Measurements from ENCODE around the gene MFRP.

- no peak for TF ChIP-seq POLR2A (IDR thresholded peaks at IDR 0.05; ENCODE audit: low read depth, low read length)
- TF ChIP-seq POLR2AphosphoS5 (IDR thresholded peaks at IDR 0.05; ENCODE audit: low read depth, low read length) = no peak
- no peak for TF ChIP-seq TAF1 (IDR thresholded peaks at IDR 0.05; ENCODE audit: borderline replicate concordance, low read depth, low read length)
These were observed 16.2 kb upstream of the MFRP start for GRCh38 chr11:119362741-119363080.
